ENCODE results near the gene WDR41. TPM values are rescaled to one million over a fixed set of nuclear protein-coding genes. Genes with fewer than 3 reads are reported as not detected.

The WDR41 gene
- total RNA-seq, 1 experiment from 2014 or later = 25.2 TPM

DNA sequence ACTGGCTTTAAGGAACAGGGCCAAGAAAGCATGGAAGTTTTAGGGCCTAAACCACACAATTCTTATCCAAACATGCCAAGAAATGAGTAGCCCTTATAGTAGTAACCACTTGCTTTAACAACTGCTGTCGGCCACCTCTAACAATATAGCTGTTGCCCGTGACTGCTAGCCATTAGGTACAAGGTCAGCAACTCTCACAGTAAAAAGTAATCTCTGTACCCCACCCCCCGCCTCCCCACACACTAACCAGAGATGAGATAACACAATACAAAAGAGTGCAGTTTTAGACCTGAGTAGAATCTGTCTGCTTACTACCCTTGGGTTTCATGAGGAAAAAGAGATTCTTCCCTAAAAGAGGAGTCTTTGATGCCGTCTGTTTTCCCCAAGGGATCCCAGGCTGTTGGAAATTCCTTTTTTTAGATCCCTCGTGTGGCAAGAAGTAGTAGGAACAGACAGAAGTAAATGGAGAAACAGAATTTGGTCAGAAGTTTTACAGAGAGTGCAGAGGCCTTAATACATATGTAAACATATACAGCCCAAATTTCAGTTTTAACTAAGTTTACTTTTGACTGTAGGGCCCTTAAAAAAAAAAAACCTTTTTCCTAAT, 94.3 kb downstream of the WDR41 start:
- CTCF ChIA-PET = no interaction called here
- BruUV-seq (replicated peaks) = no TSS peak
- no peaks in the 10 kb centered on the region for H3K9me3 ChIP-seq (ENCODE audit: insufficient read depth, low read depth)
- H3K36me3 ChIP-seq (ENCODE audit: low read depth) = no peaks in the 10 kb centered on the region
- TF ChIP-seq EZH2 (IDR thresholded peaks at IDR 0.05; ENCODE audit: low read depth) = no peak
- TF ChIP-seq, protein P1, sequence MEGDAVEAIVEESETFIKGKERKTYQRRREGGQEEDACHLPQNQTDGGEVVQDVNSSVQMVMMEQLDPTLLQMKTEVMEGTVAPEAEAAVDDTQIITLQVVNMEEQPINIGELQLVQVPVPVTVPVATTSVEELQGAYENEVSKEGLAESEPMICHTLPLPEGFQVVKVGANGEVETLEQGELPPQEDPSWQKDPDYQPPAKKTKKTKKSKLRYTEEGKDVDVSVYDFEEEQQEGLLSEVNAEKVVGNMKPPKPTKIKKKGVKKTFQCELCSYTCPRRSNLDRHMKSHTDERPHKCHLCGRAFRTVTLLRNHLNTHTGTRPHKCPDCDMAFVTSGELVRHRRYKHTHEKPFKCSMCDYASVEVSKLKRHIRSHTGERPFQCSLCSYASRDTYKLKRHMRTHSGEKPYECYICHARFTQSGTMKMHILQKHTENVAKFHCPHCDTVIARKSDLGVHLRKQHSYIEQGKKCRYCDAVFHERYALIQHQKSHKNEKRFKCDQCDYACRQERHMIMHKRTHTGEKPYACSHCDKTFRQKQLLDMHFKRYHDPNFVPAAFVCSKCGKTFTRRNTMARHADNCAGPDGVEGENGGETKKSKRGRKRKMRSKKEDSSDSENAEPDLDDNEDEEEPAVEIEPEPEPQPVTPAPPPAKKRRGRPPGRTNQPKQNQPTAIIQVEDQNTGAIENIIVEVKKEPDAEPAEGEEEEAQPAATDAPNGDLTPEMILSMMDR (conservative IDR thresholded peaks at IDR 0.05) = no peak
- no peak overlapping the region for H2AFZ ChIP-seq
- H3K4me1 ChIP-seq (replicated peaks; ENCODE audit: insufficient read depth) = no peaks in the 10 kb centered on the region
- no peaks in the 10 kb centered on the region for H3F3A ChIP-seq (ENCODE audit: insufficient read depth, low read depth)
- no peak for DNase-seq
- H3K27me3 ChIP-seq (ENCODE audit: insufficient read depth, low read depth) = no peaks in the 10 kb centered on the region
- POLR2A ChIA-PET (ENCODE audit: unreplicated experiment) = no interaction called here
- H3K4me2 ChIP-seq = no peak overlapping the region
- H3K79me2 ChIP-seq (ENCODE audit: low read depth) = no peaks in the 10 kb centered on the region
- H3K4me3 ChIP-seq = no peak overlapping the region
- H4K20me1 ChIP-seq (ENCODE audit: insufficient read depth) = no peaks in the 10 kb centered on the region
- no peak overlapping the region for H3K27ac ChIP-seq
- no peaks in the 10 kb centered on the region for H3K9me2 ChIP-seq (ENCODE audit: insufficient read depth)
- intact Hi-C loops (cut with micrococcal nuclease; ENCODE audit: unreplicated experiment) = no loop called here

GRCh38 chr5:77396017-77396416, 96.1 kb downstream of the WDR41 start:
- no peaks in the 10 kb centered on the region for H3K4me1 ChIP-seq (replicated peaks; ENCODE audit: insufficient read depth)
- no peak for TF ChIP-seq EZH2 (IDR thresholded peaks at IDR 0.05; ENCODE audit: low read depth)
- TF ChIP-seq, protein P1 (conservative IDR thresholded peaks at IDR 0.05) = no peak
- no peaks in the 10 kb centered on the region for H3K9me2 ChIP-seq (ENCODE audit: insufficient read depth)
- no peak overlapping the region for H3K27ac ChIP-seq
- no peaks in the 10 kb centered on the region for H3K36me3 ChIP-seq (ENCODE audit: low read depth)
- ChIA-PET POLR2A (ENCODE audit: unreplicated experiment) (no interaction called here), CTCF (no interaction called here)
- H3F3A ChIP-seq (ENCODE audit: insufficient read depth, low read depth) = no peaks in the 10 kb centered on the region
- H3K9me3 ChIP-seq (ENCODE audit: insufficient read depth, low read depth) = no peaks in the 10 kb centered on the region
- H4K20me1 ChIP-seq (ENCODE audit: insufficient read depth) = no peaks in the 10 kb centered on the region
- no peak for DNase-seq
- H3K79me2 ChIP-seq (ENCODE audit: low read depth) = no peaks in the 10 kb centered on the region
- H3K27me3 ChIP-seq (ENCODE audit: insufficient read depth, low read depth) = no peaks in the 10 kb centered on the region
- no peak overlapping the region for H3K4me3 ChIP-seq
- no peak overlapping the region for H3K4me2 ChIP-seq
- no TSS peak for BruUV-seq (replicated peaks)
- H2AFZ ChIP-seq = no peak overlapping the region
- intact Hi-C loops (cut with micrococcal nuclease; ENCODE audit: unreplicated experiment) = no loop called here

GRCh38 chr5:77394064-77394715, 97.9 kb downstream of the WDR41 start:
- Histone ChIP-seq H3K4me2 (no peak overlapping the region), H3F3A (ENCODE audit: insufficient read depth, low read depth) (no peaks in the 10 kb centered on the region), H3K9me2 (ENCODE audit: insufficient read depth) (no peaks in the 10 kb centered on the region), H4K20me1 (ENCODE audit: insufficient read depth) (no peaks in the 10 kb centered on the region), H2AFZ (no peak overlapping the region), H3K4me1 (replicated peaks; ENCODE audit: insufficient read depth) (no peaks in the 10 kb centered on the region), H3K4me3 (no peak overlapping the region), H3K9me3 (ENCODE audit: insufficient read depth, low read depth) (no peaks in the 10 kb centered on the region), H3K36me3 (ENCODE audit: low read depth) (no peaks in the 10 kb centered on the region), H3K27me3 (ENCODE audit: insufficient read depth, low read depth) (0 out of 2 replicates have a peak, but pooled peaks cover 2% of the 10 kb centered on the region), H3K79me2 (ENCODE audit: low read depth) (no peaks in the 10 kb centered on the region), H3K27ac (no peak overlapping the region)
- DNase-seq = no peak
- no TSS peak for BruUV-seq (replicated peaks)
- intact Hi-C loops (cut with micrococcal nuclease; ENCODE audit: unreplicated experiment) = no loop called here
- ChIA-PET CTCF (no interaction called here), POLR2A (ENCODE audit: unreplicated experiment) (no interaction called here)
- TF ChIP-seq, protein P1 (conservative IDR thresholded peaks at IDR 0.05) = no peak
- TF ChIP-seq EZH2 (IDR thresholded peaks at IDR 0.05; ENCODE audit: low read depth) = no peak
